ENCODE data around the gene AFF3.

Gene AFF3

DNA sequence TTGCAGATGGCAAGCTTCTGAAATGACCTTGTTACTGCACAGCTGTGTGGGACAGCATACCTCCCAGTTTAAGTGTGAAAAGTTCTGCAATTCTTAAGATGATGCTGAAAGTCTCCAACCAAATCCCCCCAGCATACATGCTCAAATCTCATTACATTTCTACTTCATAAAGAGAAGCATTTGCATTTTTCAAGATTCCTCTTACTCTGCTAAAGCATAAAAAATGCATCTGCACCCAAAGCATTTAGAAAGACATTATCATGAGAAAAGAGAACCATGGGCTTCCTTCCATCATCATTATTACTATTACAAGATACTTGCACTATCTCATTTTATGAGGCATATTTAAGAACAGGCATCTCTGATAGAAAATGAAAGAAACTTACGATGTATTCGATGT lies 415.7 kb downstream of the AFF3 start:
- in situ Hi-C loops (cut with MboI; ENCODE audit: low sequenced_read_pairs) = no loop called here

DNA sequence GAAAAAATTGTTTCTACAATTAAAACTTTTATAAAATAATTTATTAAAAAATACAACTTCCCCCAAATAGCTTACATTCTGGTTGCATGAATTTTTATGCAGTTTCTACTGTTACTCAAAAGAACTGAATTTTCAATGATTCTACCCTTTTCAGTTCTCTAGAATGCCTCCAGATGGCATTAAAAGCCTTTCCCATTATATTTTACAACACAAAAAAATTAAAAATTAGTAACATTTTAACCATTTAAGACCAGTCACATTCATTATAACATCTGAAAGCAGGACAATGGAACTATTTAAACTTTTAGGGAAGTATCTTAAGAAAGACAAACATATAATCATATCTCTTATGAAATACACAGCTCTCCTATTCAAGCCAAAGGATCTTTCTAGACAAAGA lies 416.6 kb downstream of the AFF3 start:
- in situ Hi-C loops (cut with MboI; ENCODE audit: low sequenced_read_pairs) = no loop called here

DNA sequence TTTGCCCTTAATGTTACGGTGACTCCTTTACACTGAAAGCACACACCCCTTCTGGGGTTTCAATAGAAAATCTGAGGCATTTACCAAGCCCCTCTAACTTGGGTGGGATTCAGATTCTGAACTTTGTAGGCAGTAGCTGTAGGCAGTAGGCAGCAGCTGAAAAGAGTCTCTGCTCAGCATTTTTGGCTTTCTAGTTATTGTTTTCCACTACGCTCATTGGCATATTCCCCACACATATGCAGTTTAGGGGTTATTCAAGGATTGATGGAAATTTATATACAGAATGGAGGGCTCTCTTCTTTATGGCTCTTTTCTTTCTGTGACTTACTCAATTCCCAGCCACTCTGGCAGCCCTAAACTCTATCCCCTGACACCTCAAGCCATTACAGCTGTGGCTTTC lies 419.9 kb downstream of the AFF3 start:
- in situ Hi-C loops (cut with MboI; ENCODE audit: low sequenced_read_pairs) = no loop called here

DNA sequence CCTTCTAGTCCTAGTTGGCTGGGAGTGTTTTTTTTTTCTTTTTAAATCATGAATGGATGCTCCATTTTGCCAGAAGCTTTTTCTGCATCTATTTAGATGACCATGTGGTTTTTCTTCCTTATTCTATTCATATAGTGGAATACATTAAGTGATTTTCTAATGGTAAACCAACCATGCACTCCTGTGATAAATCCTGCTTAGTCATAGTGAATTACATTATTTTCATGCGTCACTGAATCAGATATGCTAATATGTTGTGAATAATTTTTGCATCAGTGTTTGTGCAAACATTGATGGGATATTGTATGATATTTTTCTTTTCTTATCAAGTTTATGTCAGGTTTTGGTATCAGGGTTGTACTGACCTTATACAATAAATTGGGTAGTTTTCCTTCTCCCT lies 423.3 kb downstream of the AFF3 start:
- in situ Hi-C loops (cut with MboI; ENCODE audit: low sequenced_read_pairs) = no loop called here

DNA sequence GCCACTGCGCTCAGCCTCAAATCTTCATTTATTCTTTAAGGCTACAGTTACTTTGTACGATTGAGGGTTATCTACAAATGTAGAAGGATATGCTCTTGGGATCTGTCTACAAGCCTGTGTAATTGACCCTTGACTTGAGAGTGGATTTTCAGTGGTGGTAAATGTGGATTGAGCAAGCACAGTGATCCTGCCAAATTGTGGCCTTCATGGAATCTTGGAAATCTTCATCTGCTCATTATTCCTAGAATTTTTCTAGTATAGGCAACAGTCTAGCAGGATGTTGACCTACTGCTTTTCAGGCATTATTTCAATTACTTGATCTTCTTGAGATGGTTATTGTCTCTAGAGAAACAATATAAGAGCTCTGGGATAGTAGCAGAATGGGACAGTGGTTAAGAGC lies 426.4 kb downstream of the AFF3 start:
- in situ Hi-C loops (cut with MboI; ENCODE audit: low sequenced_read_pairs) = no loop called here

DNA sequence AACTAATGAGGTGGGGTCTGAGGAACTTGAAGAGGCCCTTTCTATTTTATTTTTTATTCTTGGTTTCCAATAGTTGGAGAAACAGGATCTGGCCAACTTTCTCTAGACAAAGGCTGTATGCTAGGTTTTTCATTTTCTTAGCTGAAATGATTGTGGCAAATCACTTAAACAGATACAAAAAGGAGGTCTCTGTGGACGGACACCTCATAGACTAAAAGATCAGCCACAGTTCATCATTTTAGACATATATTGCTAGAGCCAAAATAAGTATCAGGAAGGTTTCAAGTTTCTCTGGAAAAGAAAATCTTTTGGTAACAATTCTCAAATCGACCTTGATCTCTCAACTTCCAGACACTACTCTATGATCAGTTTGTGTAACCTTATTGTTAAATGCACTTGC lies 428.0 kb downstream of the AFF3 start:
- in situ Hi-C loops (cut with MboI; ENCODE audit: low sequenced_read_pairs) = no loop called here

DNA sequence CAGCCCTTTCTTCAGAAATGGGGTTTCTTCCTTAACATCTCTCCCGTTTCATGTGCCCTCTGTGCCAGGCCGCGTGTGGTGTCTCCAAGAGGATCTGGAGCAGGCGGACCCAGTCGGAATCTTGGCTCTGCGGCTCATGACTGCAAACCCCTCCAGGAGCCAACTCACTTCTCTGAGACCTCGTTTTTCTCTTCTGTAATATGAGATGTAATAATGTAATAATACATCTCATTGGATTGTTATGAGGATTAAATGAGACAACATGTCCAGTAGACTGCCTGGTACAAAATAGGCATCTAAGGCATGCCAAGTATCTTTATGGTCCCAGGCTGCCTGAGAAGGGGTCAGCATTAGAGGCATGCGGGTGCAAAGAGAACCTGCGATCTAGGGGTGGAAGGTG lies 431.2 kb downstream of the AFF3 start:
- in situ Hi-C loops (cut with MboI; ENCODE audit: low sequenced_read_pairs) = no loop called here

DNA sequence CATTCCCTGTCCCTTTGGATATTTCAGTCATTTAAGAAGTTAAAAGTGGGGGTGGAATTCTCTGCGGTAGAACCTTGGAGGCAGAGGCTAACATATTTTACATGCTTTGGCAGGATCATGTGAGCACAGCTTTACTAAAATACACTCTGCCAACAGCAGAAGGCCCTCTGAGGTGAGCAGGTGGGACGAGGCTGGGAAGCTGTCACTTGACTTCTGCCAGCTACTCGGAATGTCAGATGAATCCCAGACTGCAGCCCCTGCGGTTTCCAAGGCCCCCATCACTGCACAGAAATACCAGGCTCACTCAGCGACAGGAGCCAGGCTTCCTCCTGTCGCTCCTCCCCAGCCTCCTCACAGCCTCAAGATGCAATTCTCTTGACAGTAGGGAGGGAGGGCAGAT lies 431.7 kb downstream of the AFF3 start:
- in situ Hi-C loops (cut with MboI; ENCODE audit: low sequenced_read_pairs) = no loop called here

DNA sequence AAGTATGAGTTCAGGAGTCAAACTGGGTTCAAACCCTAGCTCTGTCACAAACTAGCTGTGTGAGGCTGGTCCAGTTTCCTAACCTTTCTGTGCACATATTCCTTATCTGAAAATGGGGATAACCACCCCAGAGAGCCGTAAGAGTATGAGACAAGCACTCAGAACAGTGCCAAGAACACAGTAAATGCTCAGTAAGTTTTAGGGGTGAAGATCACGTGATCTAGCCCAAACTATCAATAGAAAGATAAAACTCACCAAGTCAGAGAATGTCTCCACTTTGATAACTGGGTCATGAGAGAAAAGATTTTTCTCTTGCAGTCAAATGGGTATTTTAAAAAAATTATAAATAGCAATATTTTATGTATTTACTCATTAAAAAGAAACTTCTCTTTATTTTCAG lies 433.2 kb downstream of the AFF3 start:
- in situ Hi-C loops (cut with MboI; ENCODE audit: low sequenced_read_pairs) = no loop called here

DNA sequence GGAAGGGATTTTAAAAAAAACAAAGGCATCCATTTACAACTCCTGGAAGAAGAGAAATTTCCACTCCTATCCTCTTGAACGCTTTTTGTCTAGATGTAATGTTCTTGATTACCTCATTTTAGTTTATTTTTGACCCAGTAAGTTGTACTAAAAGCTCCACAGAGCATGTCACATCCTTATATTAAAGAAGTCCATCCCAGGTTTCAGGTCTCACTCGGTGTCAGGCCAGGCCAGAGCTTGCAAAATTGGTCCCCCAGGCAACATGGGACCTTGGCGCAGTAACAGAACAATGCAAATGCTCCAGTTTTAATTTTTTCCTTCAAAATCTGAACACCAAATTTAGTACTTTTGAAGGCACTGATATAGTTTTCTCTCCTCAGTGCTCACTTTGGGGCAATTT lies 434.2 kb downstream of the AFF3 start:
- in situ Hi-C loops (cut with MboI; ENCODE audit: low sequenced_read_pairs) = no loop called here

DNA sequence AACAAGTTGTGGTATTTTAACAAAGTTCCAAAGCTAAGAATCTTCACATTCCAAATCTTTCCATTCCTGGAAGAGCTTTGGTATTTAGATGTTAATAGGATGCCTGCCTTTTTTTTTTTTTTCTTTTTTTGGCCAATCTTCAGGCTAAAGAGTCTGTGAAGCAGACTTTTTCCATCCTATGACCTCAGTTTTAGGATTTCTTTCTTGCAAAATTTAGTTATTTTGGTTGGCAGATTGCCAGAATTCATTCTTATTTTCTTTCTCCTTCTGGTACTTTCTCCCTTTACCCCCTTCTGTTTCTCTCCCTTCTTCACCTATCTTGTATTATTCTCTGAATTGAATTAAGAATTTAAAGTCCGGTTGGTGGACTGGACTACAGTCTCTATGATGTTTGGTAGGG lies 434.8 kb downstream of the AFF3 start:
- in situ Hi-C loops (cut with MboI; ENCODE audit: low sequenced_read_pairs) = no loop called here

DNA sequence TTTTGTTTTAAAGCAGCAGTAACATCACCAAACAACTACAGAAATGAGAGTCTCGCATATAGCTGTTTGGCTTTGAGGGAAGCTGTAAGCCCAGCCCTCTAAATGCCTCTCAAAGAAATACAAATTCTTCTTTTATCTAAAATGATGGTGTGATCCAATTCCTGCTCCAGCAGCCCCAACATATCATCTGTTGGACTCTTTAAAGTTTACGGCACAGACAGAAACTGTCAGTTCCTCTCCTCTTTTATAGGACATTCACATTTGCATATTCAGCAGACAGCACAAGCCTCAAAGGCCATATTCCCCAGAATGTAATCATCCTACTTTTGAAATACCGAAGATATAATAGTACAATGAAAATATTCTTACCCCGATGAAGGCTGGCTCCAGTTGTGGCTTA lies 435.7 kb downstream of the AFF3 start:
- in situ Hi-C loops (cut with MboI; ENCODE audit: low sequenced_read_pairs) = no loop called here

DNA sequence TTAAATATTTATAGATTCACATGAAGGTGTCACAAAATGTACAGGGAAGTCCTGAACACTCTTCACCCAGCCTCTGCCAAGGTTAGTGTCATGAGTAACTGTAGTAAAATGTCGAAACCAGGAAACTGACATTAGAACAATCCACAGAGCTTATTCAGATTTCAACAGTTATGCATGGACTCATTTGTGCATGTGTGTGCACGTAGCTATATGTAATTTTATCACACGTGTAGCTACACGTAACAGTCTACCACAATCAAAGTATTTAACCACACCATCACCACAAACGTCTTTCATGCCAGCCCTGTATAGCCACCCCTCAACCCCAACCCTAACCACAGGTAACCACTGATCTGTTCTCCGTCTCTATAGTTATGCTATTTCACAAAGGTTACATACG lies 440.9 kb downstream of the AFF3 start:
- in situ Hi-C loops (cut with MboI; ENCODE audit: low sequenced_read_pairs) = no loop called here

DNA sequence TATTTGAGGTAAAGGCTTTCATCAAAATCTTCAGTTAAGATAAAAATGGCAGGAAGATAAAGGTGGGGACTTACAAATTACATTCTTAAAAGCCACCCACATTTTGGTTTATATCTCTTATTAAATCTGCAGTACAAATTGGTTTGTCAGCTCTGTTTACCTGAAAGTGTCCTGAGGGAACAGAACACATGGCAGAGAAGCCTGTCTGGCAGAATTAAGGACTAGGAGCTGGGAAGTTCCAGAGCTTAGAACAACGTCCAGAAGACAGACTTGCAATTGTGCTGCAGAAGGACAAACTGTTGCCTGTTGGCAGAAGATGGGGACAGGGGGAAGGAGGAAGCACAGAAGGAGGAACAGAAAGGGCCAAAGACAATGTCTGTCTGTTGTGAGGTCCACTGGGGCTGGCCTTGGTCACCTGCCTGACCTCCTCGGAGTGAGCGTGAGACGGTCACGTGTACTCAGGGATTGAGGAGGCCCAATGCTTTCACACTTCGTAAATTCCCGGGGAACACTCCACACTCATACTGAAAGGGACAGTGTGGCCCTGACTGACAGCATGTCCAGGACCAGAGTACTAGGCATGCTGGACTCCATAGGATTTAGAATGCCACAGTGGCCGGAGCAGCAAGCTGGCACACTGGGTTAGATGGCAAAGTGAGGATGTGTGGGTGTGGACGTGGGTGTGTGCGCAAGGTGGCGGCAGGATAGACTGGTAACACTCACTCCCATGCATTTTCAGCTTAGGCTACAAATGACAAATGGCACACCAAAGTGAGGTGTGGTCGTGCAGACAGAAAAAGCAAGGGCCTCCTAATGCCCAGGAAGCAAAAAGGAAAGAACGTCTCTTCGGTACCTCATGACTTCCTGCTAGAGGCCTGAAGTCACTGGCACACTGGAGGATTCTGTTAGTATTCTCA lies 441.6 kb downstream of the AFF3 start:
- in situ Hi-C loops (cut with MboI; ENCODE audit: low sequenced_read_pairs) = no loop called here

DNA sequence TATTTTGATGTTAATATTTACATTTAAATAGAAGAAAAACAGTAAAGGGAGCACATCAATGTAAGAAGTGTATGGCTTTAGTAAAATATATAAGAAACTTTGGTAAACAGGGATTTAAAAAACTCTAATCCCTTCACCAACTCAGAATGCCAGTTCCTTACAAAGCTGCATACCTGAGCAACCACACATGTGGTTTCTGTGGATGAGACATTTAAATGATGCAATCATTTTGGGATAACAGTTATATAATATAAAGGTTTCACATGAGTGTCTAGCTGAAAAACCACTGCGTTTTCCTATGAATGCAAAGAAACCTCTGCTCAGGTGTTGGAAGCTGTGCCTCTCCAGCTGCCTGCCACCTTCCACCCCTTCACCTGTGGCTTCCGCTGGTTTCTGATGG lies 443.5 kb downstream of the AFF3 start:
- in situ Hi-C loops (cut with MboI; ENCODE audit: low sequenced_read_pairs) = no loop called here

DNA sequence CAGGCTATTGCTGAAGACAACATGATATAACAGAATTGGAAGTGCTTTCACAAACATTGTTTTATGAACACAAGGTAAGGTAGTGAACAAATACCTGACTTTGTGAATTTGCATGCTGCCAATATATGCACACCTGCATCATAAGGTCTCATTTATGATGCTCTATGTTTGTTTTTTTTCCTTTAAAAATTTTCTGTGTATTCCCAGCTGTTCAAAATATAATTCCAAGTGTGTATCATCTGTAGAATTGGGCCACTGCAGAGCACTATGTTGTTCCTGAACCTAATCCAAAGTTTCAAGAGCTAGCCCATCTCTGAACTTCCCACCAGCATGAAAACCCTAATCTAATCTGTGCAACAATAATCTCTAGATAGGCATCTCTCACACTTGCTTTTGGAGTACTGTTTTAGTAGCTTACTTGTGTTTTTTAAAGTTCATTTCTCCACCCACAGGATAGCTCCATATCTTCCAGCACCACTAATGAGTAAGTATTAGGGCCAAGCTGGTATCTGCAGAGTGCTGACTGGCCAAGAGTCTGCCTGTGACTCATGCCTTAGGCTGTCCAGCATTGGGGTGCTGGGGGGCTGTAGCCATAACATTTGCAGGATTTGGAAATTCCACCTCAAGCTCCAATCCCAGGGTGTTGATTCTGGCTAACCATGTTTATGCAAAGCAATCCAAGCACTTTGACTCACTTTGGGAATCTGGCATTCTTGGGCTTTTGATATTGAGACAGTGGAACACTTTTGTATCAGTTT lies 444.4 kb downstream of the AFF3 start:
- in situ Hi-C loops (cut with MboI; ENCODE audit: low sequenced_read_pairs) = no loop called here

DNA sequence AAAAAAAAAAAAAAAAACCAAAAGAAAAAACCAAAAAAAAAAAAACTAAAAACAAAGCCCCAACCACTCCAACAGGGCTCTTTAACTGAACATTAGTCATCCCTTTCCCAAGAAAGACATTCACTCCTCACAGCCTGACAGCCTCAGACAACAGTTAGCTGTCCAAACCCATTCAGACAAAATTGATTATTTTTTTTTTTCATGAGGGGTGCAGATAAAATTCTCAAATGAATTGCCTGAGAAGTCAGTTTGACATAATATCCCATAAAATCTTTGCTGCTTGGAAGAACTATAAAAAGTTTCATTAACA lies 446.5 kb downstream of the AFF3 start:
- in situ Hi-C loops (cut with MboI; ENCODE audit: low sequenced_read_pairs) = no loop called here

DNA sequence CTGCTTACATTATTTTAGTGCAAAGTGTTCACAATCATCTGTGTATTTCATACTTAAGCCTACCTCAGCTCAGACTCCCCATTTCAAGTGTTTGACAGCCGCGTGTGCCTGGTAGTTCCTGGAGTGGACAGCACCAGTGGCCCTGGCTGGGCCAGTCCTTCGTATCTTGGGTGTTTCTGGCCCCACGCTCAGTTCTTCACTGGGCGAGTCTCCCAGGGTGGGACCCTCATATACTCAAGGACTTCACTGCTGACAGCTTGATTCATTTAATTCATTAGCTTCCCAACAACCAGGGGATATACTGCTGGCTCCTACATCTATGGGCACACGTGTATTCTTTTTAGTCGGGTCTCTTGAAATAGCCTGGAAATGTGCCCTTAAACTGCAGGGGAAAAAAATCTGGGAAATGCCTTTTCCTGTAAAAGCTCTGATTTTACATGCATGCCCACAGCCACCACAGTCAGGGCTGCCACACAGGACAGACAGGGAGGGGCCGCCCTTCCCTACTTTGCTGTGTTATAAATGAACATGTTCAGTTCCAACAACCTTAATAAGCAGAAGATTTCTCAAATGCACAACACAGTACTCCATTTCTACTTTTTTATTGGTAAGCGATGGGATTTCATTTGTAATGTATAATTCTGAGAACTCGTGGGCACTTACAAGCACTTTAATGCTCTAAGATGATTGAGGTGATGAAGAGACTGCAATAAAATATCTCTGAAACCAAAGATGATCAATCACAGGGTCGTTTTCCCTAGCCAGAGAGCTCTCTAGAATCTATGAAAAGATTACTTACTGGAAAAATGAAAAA lies 447.1 kb downstream of the AFF3 start:
- in situ Hi-C loops (cut with MboI; ENCODE audit: low sequenced_read_pairs) = no loop called here

DNA sequence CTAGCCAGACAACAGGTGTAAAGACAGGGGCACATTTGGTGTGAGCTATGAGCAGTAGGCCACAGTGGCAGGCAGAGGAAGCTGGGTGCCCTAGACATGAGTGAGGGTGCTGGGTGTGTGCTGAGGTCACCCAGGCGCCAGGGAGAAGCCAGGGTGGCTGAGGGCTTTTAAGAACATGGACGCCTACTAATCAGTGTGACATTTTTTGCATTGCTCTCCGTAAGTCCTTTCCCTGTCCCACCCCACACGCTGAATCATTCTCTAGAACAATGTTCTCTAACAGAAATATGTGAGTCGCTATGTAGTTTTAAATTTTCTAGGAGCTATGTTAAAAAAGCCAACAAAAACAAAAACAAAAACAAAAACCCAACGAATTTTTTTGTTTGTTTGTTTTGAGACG lies 448.1 kb downstream of the AFF3 start:
- in situ Hi-C loops (cut with MboI; ENCODE audit: low sequenced_read_pairs) = no loop called here

DNA sequence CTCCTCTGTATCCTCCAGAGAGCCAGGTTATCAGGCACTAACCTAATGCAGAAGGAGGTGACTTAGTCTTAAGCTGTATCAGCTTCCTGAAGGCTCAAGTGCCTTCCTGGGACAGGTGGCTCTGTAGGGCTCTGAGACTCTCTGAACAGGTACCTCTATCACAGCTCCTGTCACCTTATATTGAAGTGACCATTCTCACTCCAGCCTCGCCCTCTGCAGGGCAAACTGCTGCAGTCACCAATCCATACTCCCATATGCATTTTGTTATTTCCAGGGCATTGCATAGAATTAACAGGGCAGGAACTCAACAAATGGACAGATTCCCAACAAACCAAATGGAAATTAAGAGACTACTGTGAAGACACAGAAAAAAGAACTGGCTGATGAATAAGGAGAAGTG lies 449.6 kb downstream of the AFF3 start:
- in situ Hi-C loops (cut with MboI; ENCODE audit: low sequenced_read_pairs) = no loop called here

DNA sequence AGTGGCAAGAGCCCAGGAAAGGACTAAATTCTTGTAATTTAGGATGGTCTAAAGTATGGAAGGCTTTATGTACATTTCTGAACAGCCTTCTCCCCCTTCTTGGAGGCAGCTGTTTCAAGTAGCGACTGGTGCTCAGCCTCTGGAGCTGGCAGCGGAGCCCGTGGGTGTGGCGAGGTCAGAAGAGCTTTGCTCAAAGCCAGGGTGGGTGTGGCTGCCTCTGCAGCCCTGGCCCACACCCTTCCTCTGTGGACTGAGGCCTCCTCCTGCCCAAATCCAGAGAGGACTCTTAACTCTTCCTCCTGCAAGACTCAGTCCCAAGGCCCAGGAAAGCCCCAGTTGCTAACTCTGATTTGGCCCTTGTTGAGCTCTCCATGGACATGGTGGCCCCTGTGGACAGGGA lies 450.5 kb downstream of the AFF3 start:
- in situ Hi-C loops (cut with MboI; ENCODE audit: low sequenced_read_pairs) = no loop called here

Data from hTERT RPE-1 (cell line).